IPS-20b (cell line): ENCODE results near the gene WDR4.
"Not testable (repeated sequence)": the region's sequence is repeated elsewhere in the genome, so short reads cannot be mapped to it uniquely, and the experiment has no call there.

Experiments
- H3K27ac ChIP-seq: one replicate; pipeline ENCODE4 v1.5.1; 2013; ENCODE audit warnings: low read length
- H3K27me3 ChIP-seq: 2 replicates; pipeline ENCODE4 v1.6.1; 2013; ENCODE audit warnings: mild to moderate bottlenecking, low read length, inconsistent platforms; ENCODE audit not compliant: insufficient read depth
- H3K36me3 ChIP-seq: 2 replicates; pipeline ENCODE4 v1.6.1; 2013; ENCODE audit warnings: low read depth, mild to moderate bottlenecking, inconsistent platforms, low read length, moderate library complexity; ENCODE audit not compliant: insufficient read depth
- H3K4me1 ChIP-seq: 2 replicates; pipeline ENCODE4 v1.6.1; 2013; ENCODE audit warnings: mild to moderate bottlenecking, control low read depth, inconsistent platforms, low read length, moderate library complexity; ENCODE audit not compliant: insufficient read depth
- H3K4me3 ChIP-seq: 2 replicates; pipeline ENCODE4 v1.5.1; 2013; ENCODE audit warnings: mild to moderate bottlenecking, low read length, inconsistent platforms
- H3K9ac ChIP-seq: 2 replicates; pipeline ENCODE4 v1.6.1; 2013; ENCODE audit warnings: low read depth, mild to moderate bottlenecking, inconsistent platforms, low read length, moderate library complexity
- H3K9me3 ChIP-seq: 2 replicates; pipeline ENCODE4 v1.6.1; 2013; ENCODE audit warnings: mild to moderate bottlenecking, low read depth, low read length, inconsistent platforms; ENCODE audit not compliant: insufficient read depth

Gene WDR4

GRCh38 chr21:42908484-42908883, 29.1 kb upstream of the WDR4 start:
- H3K9ac ChIP-seq, H3K27ac ChIP-seq: not testable (repeated sequence)
- peaks cover 71% of the 10 kb centered on the region for H3K36me3 ChIP-seq

GRCh38 chr21:42906233-42906632, 26.9 kb upstream of the WDR4 start:
- H3K36me3 ChIP-seq, result peaks cover 85% of the 10 kb centered on the region
- H3K27ac ChIP-seq, result no peak overlapping the region
- H3K27me3 ChIP-seq, result no peaks in the 10 kb centered on the region

More at GRCh38 chr21:42908484-42908883, 29.1 kb upstream of the WDR4 start:
- H3K4me3 ChIP-seq, H3K27me3 ChIP-seq, H3K4me1 ChIP-seq, H3K9me3 ChIP-seq: not testable (repeated sequence)

GRCh38 chr21:42905195-42905594, 25.9 kb upstream of the WDR4 start:
- Histone ChIP-seq H3K4me1 (no peaks in the 10 kb centered on the region), H3K27ac (no peak overlapping the region), H3K9ac (no peak overlapping the region), H3K9me3 (no peaks in the 10 kb centered on the region), H3K27me3 (no peaks in the 10 kb centered on the region), H3K4me3 (no peak overlapping the region), H3K36me3 (peaks cover 89% of the 10 kb centered on the region)

More at GRCh38 chr21:42906233-42906632, 26.9 kb upstream of the WDR4 start:
- H3K9ac ChIP-seq, result no peak overlapping the region
- no peak overlapping the region for H3K4me3 ChIP-seq
- no peaks in the 10 kb centered on the region for H3K9me3 ChIP-seq
- H3K4me1 ChIP-seq, result no peaks in the 10 kb centered on the region

- Histone ChIP-seq H3K27ac (no peak overlapping the region), H3K9me3 (no peaks in the 10 kb centered on the region), H3K4me1 (no peaks in the 10 kb centered on the region), H3K4me3 (no peak overlapping the region), H3K9ac (no peak overlapping the region), H3K36me3 (peaks cover 86% of the 10 kb centered on the region), H3K27me3 (no peaks in the 10 kb centered on the region)
Observed at GRCh38 chr21:42903817-42904216, 24.5 kb upstream of the WDR4 start.

- H3K9me3 ChIP-seq, result no peaks in the 10 kb centered on the region
- no peak overlapping the region for H3K27ac ChIP-seq
- H3K27me3 ChIP-seq, result no peaks in the 10 kb centered on the region
- H3K4me3 ChIP-seq, result no peak overlapping the region
- no peak overlapping the region for H3K9ac ChIP-seq
- H3K36me3 ChIP-seq, result peaks cover 77% of the 10 kb centered on the region
- no peaks in the 10 kb centered on the region for H3K4me1 ChIP-seq
Observed at GRCh38 chr21:42900446-42900845, 21.1 kb upstream of the WDR4 start.

GRCh38 chr21:42892931-42893755, 13.8 kb upstream of the WDR4 start, which contains the start of gene NDUFV3:
Gene NDUFV3, plus strand, starts transcription at chr21:42893309. Its CDS starts 25 bp downstream, at chr21:42893334.
- peak within 1 kb of the TSS; percentile 92 for H3K27ac ChIP-seq
- peak within 1 kb of the TSS; percentile 89; the same call in 1 of the 2 replicates for H3K9ac ChIP-seq
- peak within 1 kb of the TSS; percentile 97 for H3K4me3 ChIP-seq
- no peaks in the 10 kb centered on the region; the same call in 1 of the 2 replicates for H3K4me1 ChIP-seq
- peaks cover 22% of the 10 kb centered on the region for H3K36me3 ChIP-seq
- no peaks in the 10 kb centered on the region for H3K27me3 ChIP-seq
- no peaks in the 10 kb centered on the region for H3K9me3 ChIP-seq

GRCh38 chr21:42892582-42892930, 13.2 kb upstream of the WDR4 start:
- peak overlapping the region; percentile 89; the same call in 1 of the 2 replicates for H3K9ac ChIP-seq
- no peaks in the 10 kb centered on the region; the same call in 1 of the 2 replicates for H3K4me1 ChIP-seq
- H3K9me3 ChIP-seq, result no peaks in the 10 kb centered on the region
- H3K27ac ChIP-seq, result peak overlapping the region; percentile 92
- no peaks in the 10 kb centered on the region for H3K27me3 ChIP-seq
- peaks cover 16% of the 10 kb centered on the region for H3K36me3 ChIP-seq
- peak overlapping the region; percentile 97 for H3K4me3 ChIP-seq

GRCh38 chr21:42887326-42887725, 8.0 kb upstream of the WDR4 start:
- H3K36me3 ChIP-seq, result no peaks in the 10 kb centered on the region
- no peak overlapping the region for H3K9ac ChIP-seq
- H3K4me1 ChIP-seq, result no peaks in the 10 kb centered on the region; the same call in 1 of the 2 replicates
- no peaks in the 10 kb centered on the region for H3K9me3 ChIP-seq
- no peaks in the 10 kb centered on the region for H3K27me3 ChIP-seq
- no peak overlapping the region for H3K4me3 ChIP-seq
- H3K27ac ChIP-seq, result no peak overlapping the region

- no peak overlapping the region for H3K9ac ChIP-seq
- H3K4me1 ChIP-seq, result 0 out of 2 replicates have a peak, but pooled peaks cover 2% of the 10 kb centered on the region
- no peaks in the 10 kb centered on the region for H3K27me3 ChIP-seq
- H3K4me3 ChIP-seq, result no peak overlapping the region
- no peaks in the 10 kb centered on the region for H3K36me3 ChIP-seq
- no peaks in the 10 kb centered on the region for H3K9me3 ChIP-seq
- no peak overlapping the region for H3K27ac ChIP-seq
Observed at GRCh38 chr21:42883921-42884320, 4.6 kb upstream of the WDR4 start.

- H3K9ac ChIP-seq, result peak overlapping the region; percentile 89
- H3K27me3 ChIP-seq, result no peaks in the 10 kb centered on the region
- H3K36me3 ChIP-seq, result peaks cover 17% of the 10 kb centered on the region
- no peak overlapping the region for H3K27ac ChIP-seq
- no peaks in the 10 kb centered on the region for H3K9me3 ChIP-seq
- H3K4me3 ChIP-seq, result peak overlapping the region; percentile 95
- 0 out of 2 replicates have a peak, but pooled peaks cover 5% of the 10 kb centered on the region for H3K4me1 ChIP-seq
Observed at GRCh38 chr21:42880352-42880751, 1.0 kb upstream of the WDR4 start.

- Histone ChIP-seq H3K27me3 (no peaks in the 10 kb centered on the region), H3K9me3 (no peaks in the 10 kb centered on the region), H3K36me3 (peaks cover 33% of the 10 kb centered on the region), H3K27ac (peak overlapping the region; percentile 55), H3K4me3 (peak overlapping the region; percentile 95), H3K9ac (peak overlapping the region; percentile 89), H3K4me1 (0 out of 2 replicates have a peak, but pooled peaks cover 5% of the 10 kb centered on the region)
Observed at GRCh38 chr21:42878678-42878992, 704 bp downstream of the WDR4 start.

- H3K36me3 ChIP-seq, result peaks cover 61% of the 10 kb centered on the region
- H3K4me1 ChIP-seq, H3K9ac ChIP-seq, H3K27me3 ChIP-seq, H3K4me3 ChIP-seq, H3K9me3 ChIP-seq, H3K27ac ChIP-seq: not testable (repeated sequence)
Observed at GRCh38 chr21:42875811-42876210, 3.5 kb downstream of the WDR4 start.
